OCI-M2 (cell line): ENCODE measurements around the gene MMP15.
"Not testable (repeated sequence)": the region's sequence is repeated elsewhere in the genome, so short reads cannot be mapped to it uniquely, and the experiment has no call there.

Experiments
- DNase-seq: peaks from one replicate; lab custom pipeline; 2025; ENCODE audit not compliant: unreplicated experiment; lab: John Stamatoyannopoulos, UW

MMP15 gene

GRCh38 chr16:58048494-58049231 is 23.1 kb downstream of the MMP15 start:
- DNase-seq: no peak

- no peak for DNase-seq
Measured at GRCh38 chr16:58049232-58050185, 24.0 kb downstream of the MMP15 start.

- no peak for DNase-seq
Measured at GRCh38 chr16:58051296-58051695, 25.7 kb downstream of the MMP15 start.

DNA sequence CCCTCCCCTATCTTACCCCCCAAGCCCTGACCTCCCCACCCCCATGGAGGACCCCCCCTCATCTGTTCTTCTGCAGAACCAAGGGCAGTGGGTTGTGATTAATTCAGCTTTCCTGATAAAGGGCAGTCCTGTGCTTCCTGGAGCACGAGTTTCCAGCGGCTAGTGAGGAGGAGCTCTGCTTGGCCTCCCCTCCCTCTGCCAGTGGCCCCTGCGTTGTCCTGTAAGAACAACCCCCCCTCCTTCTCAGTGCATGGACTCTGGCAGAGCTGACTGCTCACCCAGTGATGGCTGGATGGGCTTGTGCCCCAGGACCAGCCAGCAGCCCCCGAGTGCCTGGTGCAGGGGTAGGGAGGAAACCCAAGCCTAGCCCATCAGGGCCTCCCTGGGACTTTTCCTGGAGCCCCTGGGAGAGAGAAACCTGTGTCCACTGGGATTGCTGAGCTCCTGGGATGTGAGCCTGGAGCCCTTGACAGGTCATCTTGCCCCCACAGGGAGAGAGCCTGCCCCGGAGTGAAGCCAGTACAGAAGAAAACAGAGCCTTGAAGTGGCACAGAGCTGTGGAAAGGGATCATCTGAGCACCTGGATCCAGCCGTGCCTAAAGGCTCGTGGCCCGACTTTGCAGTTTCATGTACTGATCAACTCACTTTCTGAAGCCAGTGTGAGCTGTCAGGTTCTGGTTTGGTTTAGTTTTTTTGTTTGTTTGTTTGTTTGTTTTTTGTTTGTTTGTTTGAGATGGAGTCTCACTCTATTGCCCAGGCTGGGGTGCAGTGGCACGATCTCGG is 26.5 kb downstream of the MMP15 start:
- no peak for DNase-seq

GRCh38 chr16:58053682-58054005 is 28.1 kb downstream of the MMP15 start:
- DNase-seq: no peak

- no peak for DNase-seq
Measured at GRCh38 chr16:58054289-58054688, 28.7 kb downstream of the MMP15 start.

DNA sequence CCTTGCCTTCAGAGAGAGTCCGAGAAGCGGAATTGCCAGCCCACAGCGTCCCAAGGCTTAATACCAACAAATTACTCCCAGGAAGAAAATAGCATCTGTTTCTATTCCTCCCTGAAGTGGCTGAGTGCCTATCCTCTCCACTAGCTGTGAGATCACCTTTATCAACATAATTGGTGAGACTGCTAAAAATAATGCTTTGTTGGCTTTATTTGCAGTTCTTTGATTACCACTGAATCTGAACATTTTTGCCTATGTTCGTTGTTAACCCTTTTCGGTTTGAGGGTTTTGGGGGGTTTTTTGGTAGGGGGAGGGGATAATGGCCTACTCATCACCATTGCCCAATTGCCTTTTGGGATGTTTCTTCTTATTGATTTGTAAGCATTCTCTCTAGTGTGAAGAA is 31.0 kb downstream of the MMP15 start:
- DNase-seq: no peak

DNA sequence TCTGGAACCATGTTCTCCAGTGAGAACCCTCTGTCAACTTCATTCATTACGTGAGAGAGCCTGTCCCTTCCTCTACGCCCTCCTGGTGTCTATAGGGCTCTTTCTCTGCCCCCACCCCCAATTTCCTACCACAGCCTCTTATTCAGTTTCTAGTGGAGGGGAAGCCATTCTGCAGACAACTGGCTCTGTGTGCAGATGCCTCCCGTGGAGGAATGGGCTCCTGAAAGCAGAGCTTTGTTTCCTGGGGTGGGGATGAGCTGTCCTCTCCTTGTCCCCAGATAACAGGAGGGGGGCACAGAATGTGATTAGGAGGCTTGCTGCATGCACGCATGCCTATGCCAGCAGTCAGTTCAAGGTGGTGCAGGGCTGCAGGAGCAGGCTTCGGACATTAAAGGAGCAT is 31.6 kb downstream of the MMP15 start:
- no peak for DNase-seq

DNA sequence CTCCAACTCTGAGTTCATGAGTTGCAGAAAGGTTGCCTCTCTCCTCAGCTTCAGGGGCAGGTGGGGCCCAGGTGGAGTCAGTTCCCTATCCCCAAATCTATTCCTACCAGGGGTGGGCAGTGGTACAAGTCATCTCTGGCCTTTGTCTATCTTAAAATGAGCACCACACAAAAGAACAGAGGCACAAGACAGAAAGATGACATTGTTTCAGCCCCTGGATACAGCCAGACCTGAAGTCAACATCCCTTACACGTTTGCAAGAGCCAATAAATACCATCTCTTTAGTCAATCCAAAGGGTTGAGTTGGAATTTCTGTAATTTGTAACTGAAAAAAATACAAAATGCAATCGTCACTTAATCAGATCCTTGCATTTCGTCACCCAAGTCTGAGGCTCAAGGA is 32.2 kb downstream of the MMP15 start:
- no peak for DNase-seq

DNA sequence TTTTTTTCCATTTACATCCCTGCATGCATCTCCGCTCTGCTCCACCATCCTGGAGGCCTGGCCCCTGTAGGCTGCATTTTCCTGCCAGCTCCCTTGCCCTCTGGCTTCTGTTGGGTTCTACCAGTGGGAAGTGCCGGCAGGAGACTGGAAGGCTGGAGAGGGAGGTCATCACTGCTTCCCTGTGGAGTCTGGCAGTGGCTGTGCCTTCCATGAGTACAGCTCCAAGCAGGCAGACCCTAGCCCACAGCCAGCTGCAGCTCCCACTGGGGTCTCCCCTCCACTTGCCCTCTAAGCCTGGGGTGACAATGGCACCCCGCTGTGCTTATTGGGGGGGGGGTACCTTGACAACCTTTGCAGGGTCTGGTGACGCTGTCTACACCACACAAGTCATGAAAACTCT is 37.3 kb downstream of the MMP15 start:
- no peak for DNase-seq

GRCh38 chr16:58063377-58064076 is 38.0 kb downstream of the MMP15 start:
- DNase-seq: no peak

- no peak for DNase-seq
Measured at GRCh38 chr16:58070585-58070984, 45.0 kb downstream of the MMP15 start.

- DNase-seq: not testable (repeated sequence)
Measured at GRCh38 chr16:58072134-58072533, 46.6 kb downstream of the MMP15 start.

GRCh38 chr16:58073086-58073485 is 47.5 kb downstream of the MMP15 start:
- DNase-seq: not testable (repeated sequence)

GRCh38 chr16:58074657-58075056 is 49.1 kb downstream of the MMP15 start:
- DNase-seq: no peak

DNA sequence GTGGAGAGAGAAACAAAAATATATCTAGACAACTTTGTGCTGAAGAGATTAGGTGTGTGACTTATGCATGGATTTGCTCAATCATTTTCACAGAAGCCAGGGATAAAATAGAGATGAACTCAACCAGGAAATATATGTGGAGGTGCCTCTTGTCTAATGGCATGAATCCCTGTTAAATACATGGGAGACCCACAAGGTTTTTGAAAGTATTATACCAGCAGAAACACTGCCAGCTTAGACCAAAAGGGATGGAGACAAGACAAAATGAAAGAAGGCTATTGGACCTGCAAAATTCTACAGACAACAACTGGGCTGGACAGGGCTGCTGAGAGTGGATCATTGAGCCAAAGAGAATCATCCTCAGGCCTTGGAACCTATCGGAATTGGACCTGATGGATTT is 51.0 kb downstream of the MMP15 start:
- DNase-seq: no peak

DNA sequence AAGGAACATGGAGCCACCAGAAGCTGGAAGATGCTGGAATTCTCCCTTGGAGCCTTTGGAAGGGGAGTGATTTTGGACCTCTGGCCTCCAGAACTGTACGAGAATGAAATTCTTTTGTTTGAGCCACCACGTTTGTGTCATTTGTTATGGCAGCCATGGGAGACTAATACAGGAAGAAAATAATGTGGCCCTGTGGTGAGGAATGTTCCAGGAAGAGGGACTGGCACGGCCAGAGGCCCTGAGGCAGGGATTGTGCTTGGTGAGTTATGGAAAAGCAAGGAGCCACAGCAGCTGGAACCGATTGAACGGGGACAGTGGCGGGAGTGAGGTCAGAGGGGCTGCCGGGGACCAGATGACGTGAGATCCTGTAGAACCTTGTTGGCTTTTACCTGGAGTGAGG is 52.2 kb downstream of the MMP15 start:
- DNase-seq: no peak

DNA sequence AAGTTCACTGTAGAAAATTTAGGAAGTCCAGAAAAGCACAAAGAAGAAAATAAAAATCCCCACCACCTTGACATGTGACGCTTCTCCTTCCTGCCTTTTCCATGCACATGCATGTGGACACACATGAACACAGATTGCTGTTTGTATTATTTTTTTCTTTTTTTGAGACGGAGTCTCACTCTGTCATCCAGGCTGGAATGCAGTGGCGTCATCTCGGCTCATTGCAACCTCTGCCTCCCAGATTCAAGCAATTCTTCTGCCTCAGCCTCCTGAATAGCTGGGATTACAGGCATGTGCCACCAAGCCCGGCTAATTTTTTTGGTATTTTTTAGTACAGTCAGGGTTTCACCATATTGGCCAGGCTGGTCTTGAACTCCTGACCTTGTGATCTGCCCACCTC is 55.1 kb downstream of the MMP15 start:
- not testable (repeated sequence) for DNase-seq

DNA sequence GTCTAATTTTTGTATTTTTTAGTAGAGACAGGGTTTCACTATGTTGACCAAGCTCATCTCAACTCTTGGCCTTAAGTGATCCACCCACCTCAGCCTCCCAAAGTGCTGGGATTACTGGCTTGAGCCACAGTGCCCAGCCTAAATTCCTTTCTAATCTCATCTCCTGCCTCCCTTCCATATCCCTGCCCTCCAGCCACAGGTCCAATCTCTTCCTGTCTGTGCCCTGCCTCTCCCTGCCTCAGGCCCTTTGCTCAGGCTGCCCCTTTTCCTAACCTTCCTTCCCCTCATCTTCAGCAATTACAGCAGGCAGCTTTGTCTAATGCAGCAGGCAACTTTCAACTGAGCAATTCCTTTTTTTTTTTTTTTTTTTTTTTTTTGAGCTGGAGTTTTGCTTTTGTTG is 56.8 kb downstream of the MMP15 start:
- no peak for DNase-seq

- DNase-seq: no peak
Measured at GRCh38 chr16:58084635-58085034, 59.1 kb downstream of the MMP15 start.

- DNase-seq: no peak
Measured at GRCh38 chr16:58085171-58085570, 59.6 kb downstream of the MMP15 start.
